ENCODE results near the gene ATAD3C. TPM values are rescaled to one million over a fixed set of nuclear protein-coding genes. Genes with fewer than 3 reads are reported as not detected.
"Not testable (repeated sequence)": the region's sequence is repeated elsewhere in the genome, so short reads cannot be mapped to it uniquely, and the experiment has no call there.

ATAD3C gene, protein sequence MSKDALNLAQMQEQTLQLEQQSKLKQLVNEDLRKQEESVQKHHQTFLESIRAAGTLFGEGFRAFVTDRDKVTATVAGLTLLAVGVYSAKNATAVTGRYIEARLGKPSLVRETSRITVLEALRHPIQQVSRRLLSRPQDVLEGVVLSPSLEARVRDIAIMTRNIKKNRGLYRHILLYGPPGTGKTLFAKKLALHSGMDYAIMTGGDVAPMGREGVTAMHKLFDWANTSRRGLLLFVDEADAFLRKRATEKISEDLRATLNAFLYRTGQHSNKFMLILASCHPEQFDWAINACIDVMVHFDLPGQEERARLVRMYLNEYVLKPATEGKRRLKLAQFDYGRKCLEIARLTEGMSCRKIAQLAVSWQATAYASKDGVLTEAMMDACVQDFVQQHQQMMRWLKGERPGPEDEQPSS
- 0.53 and 0.62 TPM in 2 replicates for total RNA-seq

DNA sequence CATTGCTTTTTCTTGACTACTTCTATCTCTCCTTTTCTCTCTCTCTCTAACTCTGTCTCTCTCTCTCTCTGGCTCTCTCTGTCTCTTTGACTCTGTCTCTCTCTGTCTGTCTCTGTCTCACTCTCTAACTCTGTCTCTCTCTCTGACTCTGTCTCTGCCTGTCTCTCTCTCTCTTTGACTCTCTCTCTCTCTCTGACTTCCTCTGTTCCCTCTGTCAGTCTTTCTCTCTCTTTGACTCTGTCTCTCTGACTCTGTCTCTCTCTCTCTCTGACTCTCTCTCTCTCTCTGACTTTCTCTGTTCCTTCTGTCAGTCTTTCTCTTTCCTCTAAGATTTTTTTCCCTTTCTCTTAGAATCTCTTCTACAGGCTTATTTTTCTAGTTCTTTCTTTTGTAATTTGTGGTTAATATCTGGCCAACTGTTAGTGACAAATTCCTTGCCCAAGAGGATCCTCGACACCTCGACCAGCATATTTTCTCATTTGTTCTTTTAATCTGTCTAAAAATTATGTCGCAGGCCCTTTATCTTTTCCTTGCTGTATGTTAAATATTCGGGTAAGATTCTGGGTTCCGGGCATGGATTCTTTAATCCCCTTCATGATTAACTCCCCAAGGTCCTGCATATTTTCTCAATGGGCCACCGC, at the start of gene ATAD3C:
Gene ATAD3C, plus strand, starts transcription at position 591 of the 641 bp plus-strand sequence. CDS start 995 bp downstream, outside the sequence.
- H3K9me3 Mint-ChIP-seq, result no peaks in the 10 kb centered on the region
- H3K4me1 Mint-ChIP-seq (ENCODE audit: low read depth), result no peaks in the 10 kb centered on the region
- H3K36me3 Mint-ChIP-seq (ENCODE audit: low read depth), result no peaks in the 10 kb centered on the region
- no peak for DNase-seq (ENCODE audit: low spot score)
- no peak within 1 kb of the TSS for H3K27ac Mint-ChIP-seq
- intact Hi-C loops (cut with micrococcal nuclease), result no loop called here
- no peak within 1 kb of the TSS for H3K4me3 Mint-ChIP-seq (ENCODE audit: low read depth)
- peaks cover 3% of the 10 kb centered on the region for H3K27me3 Mint-ChIP-seq (ENCODE audit: low read depth)

GRCh38 chr1:1399872-1400575, 49.5 kb upstream of the ATAD3C start:
- DNase-seq (ENCODE audit: low spot score), result no peak
- no peaks in the 10 kb centered on the region for H3K27me3 Mint-ChIP-seq (ENCODE audit: low read depth)
- H3K4me1 Mint-ChIP-seq (ENCODE audit: low read depth), result peaks cover 34% of the 10 kb centered on the region
- H3K9me3 Mint-ChIP-seq, result no peaks in the 10 kb centered on the region
- H3K36me3 Mint-ChIP-seq (ENCODE audit: low read depth), result peaks cover 72% of the 10 kb centered on the region
- intact Hi-C loops (cut with micrococcal nuclease), result loop anchor here (1.0 to 10.0 kb wide), 3 partner anchors 7 to 1155 kb away; partner anchors contain the start of genes AURKAIP1, MRPL20 and TNFRSF14
- peak overlapping the region; percentile 90 for H3K4me3 Mint-ChIP-seq (ENCODE audit: low read depth)
- H3K27ac Mint-ChIP-seq, result peak overlapping the region; percentile 74

- peaks cover 34% of the 10 kb centered on the region for H3K4me1 Mint-ChIP-seq (ENCODE audit: low read depth)
- no peak for DNase-seq (ENCODE audit: low spot score)
- no peaks in the 10 kb centered on the region for H3K27me3 Mint-ChIP-seq (ENCODE audit: low read depth)
- peak overlapping the region; percentile 90 for H3K4me3 Mint-ChIP-seq (ENCODE audit: low read depth)
- peaks cover 72% of the 10 kb centered on the region for H3K36me3 Mint-ChIP-seq (ENCODE audit: low read depth)
- peak overlapping the region; percentile 74 for H3K27ac Mint-ChIP-seq
- H3K9me3 Mint-ChIP-seq, result no peaks in the 10 kb centered on the region
- intact Hi-C loops (cut with micrococcal nuclease), result loop anchor here (10.0 kb wide), 1 partner anchor 1154 kb away; the partner anchor contains the start of gene TNFRSF14
These were observed 48.7 kb upstream of the ATAD3C start for GRCh38 chr1:1400576-1401456.

DNA sequence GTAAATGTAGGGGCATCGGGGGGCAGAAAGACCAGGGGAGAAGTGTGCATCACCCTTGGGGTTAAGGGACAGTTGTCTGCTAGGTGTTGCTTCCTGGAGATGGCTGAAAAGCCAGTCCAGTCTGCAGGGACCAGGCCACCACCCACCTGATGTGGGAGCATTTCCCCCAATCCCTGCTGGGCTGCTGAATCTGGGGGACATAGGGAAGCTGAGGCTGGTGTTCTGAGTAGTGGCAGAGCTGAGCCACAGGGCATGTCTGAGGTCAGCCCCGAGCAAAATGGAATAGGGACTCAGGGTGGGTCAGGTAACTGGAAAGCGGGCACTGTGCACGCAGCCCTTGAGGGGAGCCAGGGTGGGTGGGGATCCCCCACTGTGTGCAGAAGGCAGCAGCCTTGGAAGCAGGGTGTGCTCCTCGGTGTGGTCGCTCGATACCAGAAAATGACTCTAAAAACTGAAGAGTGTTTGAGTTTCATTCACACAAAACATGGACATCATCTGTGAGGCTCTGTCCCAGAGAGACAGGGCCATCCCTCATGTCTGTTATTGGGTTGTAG, 48.0 kb upstream of the ATAD3C start:
- no peaks in the 10 kb centered on the region for H3K27me3 Mint-ChIP-seq (ENCODE audit: low read depth)
- H3K27ac Mint-ChIP-seq, result peak overlapping the region; percentile 16
- no peak for DNase-seq (ENCODE audit: low spot score)
- peak overlapping the region; percentile 56 for H3K4me3 Mint-ChIP-seq (ENCODE audit: low read depth)
- intact Hi-C loops (cut with micrococcal nuclease), result loop anchor here (10.0 kb wide), 1 partner anchor 1153 kb away; the partner anchor contains the start of gene TNFRSF14
- peaks cover 77% of the 10 kb centered on the region for H3K36me3 Mint-ChIP-seq (ENCODE audit: low read depth)
- peaks cover 37% of the 10 kb centered on the region for H3K4me1 Mint-ChIP-seq (ENCODE audit: low read depth)
- no peaks in the 10 kb centered on the region for H3K9me3 Mint-ChIP-seq

DNA sequence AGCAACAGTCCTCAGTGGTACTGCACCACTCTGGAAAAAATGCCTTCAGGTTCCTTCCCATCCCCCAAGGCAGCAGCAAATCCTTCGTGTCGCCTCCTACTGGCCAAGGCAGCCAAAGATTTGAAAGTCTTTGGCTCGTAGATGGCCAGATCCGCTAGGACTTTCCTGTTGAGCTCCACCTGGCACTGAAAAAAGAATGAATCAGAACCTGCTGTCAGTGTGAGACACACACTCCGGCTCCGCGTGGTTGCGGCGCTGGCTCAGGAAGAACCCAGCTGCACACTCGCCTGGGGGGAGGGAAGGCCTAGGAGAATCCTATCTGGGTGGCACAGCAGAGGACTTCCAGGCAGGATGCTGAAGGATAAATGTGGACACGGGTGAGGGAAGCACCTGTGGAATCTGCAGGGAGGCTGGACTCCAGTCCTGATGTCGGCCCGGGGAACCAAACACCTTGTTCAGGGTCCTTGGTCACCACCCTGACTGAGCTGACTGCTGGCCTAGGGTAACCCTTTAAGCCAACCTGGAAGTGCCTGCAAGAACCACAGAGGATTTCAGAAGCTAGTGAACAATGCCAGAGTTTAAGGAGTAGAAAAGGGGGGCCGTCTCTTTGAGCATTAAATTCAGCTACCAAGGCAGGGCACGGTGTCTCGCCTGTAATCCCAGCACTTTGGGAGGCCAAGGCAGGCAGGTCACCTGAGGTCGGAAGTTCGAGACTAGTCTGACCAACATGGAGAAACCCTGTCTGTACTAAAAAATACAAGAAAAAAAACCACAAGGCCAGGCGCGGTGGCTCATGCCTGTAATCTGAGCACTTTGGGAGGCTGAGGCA, 47.2 kb upstream of the ATAD3C start:
- Mint-ChIP-seq H3K4me1 (ENCODE audit: low read depth) (peaks cover 37% of the 10 kb centered on the region), H3K36me3 (ENCODE audit: low read depth) (peaks cover 81% of the 10 kb centered on the region), H3K27ac (peak overlapping the region; percentile 60), H3K9me3 (no peaks in the 10 kb centered on the region), H3K4me3 (ENCODE audit: low read depth) (peak overlapping the region; percentile 56), H3K27me3 (ENCODE audit: low read depth) (no peaks in the 10 kb centered on the region)
- intact Hi-C loops (cut with micrococcal nuclease), result loop anchor here (10.0 kb wide), 1 partner anchor 1153 kb away; the partner anchor contains the start of gene TNFRSF14
- DNase-seq (ENCODE audit: low spot score), result no peak

DNA sequence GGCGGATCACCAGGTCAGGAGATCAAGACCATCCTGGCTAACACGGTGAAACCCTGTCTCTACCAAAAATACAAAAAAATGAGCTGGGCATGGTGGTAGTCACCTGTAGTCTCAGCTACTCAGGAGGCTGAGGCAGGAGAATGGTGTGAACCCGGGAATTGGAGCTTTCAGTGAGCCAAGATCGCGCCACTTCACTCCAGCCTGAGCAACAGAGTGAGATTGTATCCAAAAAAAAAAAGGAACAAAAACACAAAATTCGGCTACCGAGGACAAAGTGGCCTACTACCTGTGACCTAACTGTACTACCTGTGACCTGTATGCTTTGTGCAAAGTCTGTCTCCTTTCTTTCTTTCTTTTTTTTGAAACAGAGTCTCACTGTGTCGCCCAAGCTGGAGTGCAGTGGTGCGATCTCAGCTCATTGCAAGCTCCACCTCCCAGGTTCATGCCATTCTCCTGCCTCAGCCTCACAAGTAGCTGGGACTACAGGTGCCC, 46.5 kb upstream of the ATAD3C start:
- not testable (repeated sequence) for DNase-seq (ENCODE audit: low spot score); H3K27me3 Mint-ChIP-seq (ENCODE audit: low read depth); H3K9me3 Mint-ChIP-seq; H3K27ac Mint-ChIP-seq; H3K4me3 Mint-ChIP-seq (ENCODE audit: low read depth)
- intact Hi-C loops (cut with micrococcal nuclease), result loop anchor here (10.0 kb wide), 1 partner anchor 1152 kb away; the partner anchor contains the start of gene TNFRSF14
- Mint-ChIP-seq H3K36me3 (ENCODE audit: low read depth) (peaks cover 78% of the 10 kb centered on the region), H3K4me1 (ENCODE audit: low read depth) (peaks cover 33% of the 10 kb centered on the region)

GRCh38 chr1:1403653-1404052, 45.8 kb upstream of the ATAD3C start:
- H3K27ac Mint-ChIP-seq, result no peak overlapping the region

GRCh38 chr1:1406101-1406820, 43.2 kb upstream of the ATAD3C start:
- no peak for DNase-seq (ENCODE audit: low spot score)
- intact Hi-C loops (cut with micrococcal nuclease), result loop anchor here (2.0 to 10.0 kb wide), 3 partner anchors 36 to 1149 kb away; partner anchors contain the start of genes ATAD3B and TNFRSF14

More at GRCh38 chr1:1403653-1404052, 45.8 kb upstream of the ATAD3C start:
- H3K4me3 Mint-ChIP-seq (ENCODE audit: low read depth), result peak overlapping the region; percentile 4
- no peaks in the 10 kb centered on the region for H3K9me3 Mint-ChIP-seq
- H3K27me3 Mint-ChIP-seq (ENCODE audit: low read depth), result no peaks in the 10 kb centered on the region
- H3K36me3 Mint-ChIP-seq (ENCODE audit: low read depth), result peaks cover 76% of the 10 kb centered on the region
- intact Hi-C loops (cut with micrococcal nuclease), result loop anchor here (10.0 kb wide), 1 partner anchor 1151 kb away; the partner anchor contains the start of gene TNFRSF14
- no peak for DNase-seq (ENCODE audit: low spot score)
- peaks cover 33% of the 10 kb centered on the region for H3K4me1 Mint-ChIP-seq (ENCODE audit: low read depth)

DNA sequence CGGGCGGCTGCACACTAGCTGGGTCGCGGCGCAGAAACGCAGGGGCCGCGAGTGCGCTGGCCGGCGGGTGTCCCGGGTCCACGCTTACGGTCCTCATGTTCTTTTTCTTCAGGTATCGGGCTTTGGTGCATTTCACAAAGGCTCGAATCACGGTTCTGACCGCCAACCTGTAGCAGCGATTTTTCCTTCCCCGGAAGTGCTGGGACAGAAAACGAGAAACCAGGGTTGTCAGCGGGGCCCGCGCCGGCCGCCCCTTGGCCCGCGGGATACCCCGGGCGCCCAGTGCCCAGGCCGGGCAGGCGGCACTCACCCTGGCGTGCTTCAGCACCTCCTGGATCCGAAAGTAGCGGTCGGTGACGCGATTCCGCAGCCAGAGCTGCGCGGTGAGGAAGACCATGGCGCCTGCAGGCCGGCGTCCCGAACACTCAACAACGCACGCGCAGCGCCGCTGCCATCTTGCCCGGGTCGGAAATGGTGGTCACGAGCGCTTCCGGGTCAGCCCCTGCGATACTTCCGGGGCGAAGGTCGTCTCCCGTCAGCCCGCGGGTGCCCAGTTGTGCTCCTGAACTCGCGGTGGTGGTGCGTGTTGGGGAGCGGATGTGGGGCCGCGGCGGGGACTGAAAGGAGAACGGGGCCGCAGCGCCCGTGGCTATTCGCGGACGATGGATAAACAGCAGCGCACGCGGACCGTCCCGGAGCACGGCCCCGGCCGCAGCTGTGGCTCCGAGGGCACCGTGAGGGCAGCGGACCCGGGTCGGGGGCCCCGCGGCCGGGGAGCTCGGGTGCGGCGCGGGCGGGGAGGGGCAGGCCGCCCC, 42.5 kb upstream of the ATAD3C start, which contains the start of gene MRPL20:
Gene MRPL20, minus strand, starts transcription at position 473 of the 815 bp plus-strand sequence. Its CDS starts 76 bp downstream, at position 397.
- peaks cover 61% of the 10 kb centered on the region for H3K36me3 Mint-ChIP-seq (ENCODE audit: low read depth)
- H3K27me3 Mint-ChIP-seq (ENCODE audit: low read depth), result no peaks in the 10 kb centered on the region
- H3K4me3 Mint-ChIP-seq (ENCODE audit: low read depth), result peak within 1 kb of the TSS; percentile 88
- H3K27ac Mint-ChIP-seq, result peak within 1 kb of the TSS; percentile 89
- intact Hi-C loops (cut with micrococcal nuclease), result loop anchor here (1.0 to 10.0 kb wide), 5 partner anchors 8 to 1148 kb away; partner anchors contain the start of genes ATAD3B, AURKAIP1, CCNL2 and TNFRSF14
- H3K9me3 Mint-ChIP-seq, result no peaks in the 10 kb centered on the region
- peak; percentile 96 for DNase-seq (ENCODE audit: low spot score)
- H3K4me1 Mint-ChIP-seq (ENCODE audit: low read depth), result peaks cover 23% of the 10 kb centered on the region

More at GRCh38 chr1:1406101-1406820, 43.2 kb upstream of the ATAD3C start:
- Mint-ChIP-seq H3K4me1 (ENCODE audit: low read depth) (peaks cover 26% of the 10 kb centered on the region), H3K4me3 (ENCODE audit: low read depth) (peak overlapping the region; percentile 87), H3K27ac (peak overlapping the region; percentile 77), H3K27me3 (ENCODE audit: low read depth) (no peaks in the 10 kb centered on the region), H3K36me3 (ENCODE audit: low read depth) (peaks cover 69% of the 10 kb centered on the region), H3K9me3 (no peaks in the 10 kb centered on the region)

Measured in activated T-helper 2 cell treated with anti-CD3 and anti-CD28 coated beads, Interferon-gamma antibody, Interleukin-2, Interleukin-4, amounts not matched to agents 10 μg/mL and 5 μg/mL and 100 μg/mL, durations not matched to agents 14 hours and 24 hours and 36 hours (primary cell).